Measurements from ENCODE around the gene CEP164.
"Not testable (repeated sequence)": the region's sequence is repeated elsewhere in the genome, so short reads cannot be mapped to it uniquely, and the experiment has no call there.

GRCh38 chr11:117456721-117457029, 129.0 kb downstream of the CEP164 start:
- TF ChIP-seq CTCF, POLR2A (IDR thresholded peaks at IDR 0.05): not testable (repeated sequence)
